Measurements from ENCODE around the gene SSTR3. TPM values are rescaled to one million over a fixed set of nuclear protein-coding genes. Genes with fewer than 3 reads are reported as not detected.

Gene SSTR3
- not detected for total RNA-seq

GRCh38 chr22:37212174-37212906 lies at the start of gene SSTR3:
Gene SSTR3 (minus strand): TSS chr22:37212477. CDS start chr22:37207803, 4,674 bp downstream.
- peaks cover 0 to 5% of the 10 kb centered on the region in 2 donors for H3K4me1 ChIP-seq
- H3K4me3 ChIP-seq, result no peak within 1 kb of the TSS
- no peaks in the 10 kb centered on the region for H3K27me3 ChIP-seq
- no peak within 1 kb of the TSS for H3K27ac ChIP-seq
- no peak for DNase-seq (ENCODE audit: low spot score)
- no peaks in the 10 kb centered on the region for H3K36me3 ChIP-seq
- TF ChIP-seq CTCF (IDR thresholded peaks at IDR 0.05), result no peak
- no peaks in the 10 kb centered on the region for H3K9me3 ChIP-seq

- peak; percentile 87 to 93 for TF ChIP-seq CTCF (IDR thresholded peaks at IDR 0.05)
- no peak for DNase-seq (ENCODE audit: low spot score)
- no peaks in the 10 kb centered on the region for H3K36me3 ChIP-seq
- no peak overlapping the region for H3K4me3 ChIP-seq
- H3K9me3 ChIP-seq, result peaks cover 6 to 14% of the 10 kb centered on the region in 2 donors
- peaks cover 0 to under 1% of the 10 kb centered on the region in 2 donors for H3K27me3 ChIP-seq
- H3K4me1 ChIP-seq, result no peaks in the 10 kb centered on the region
- H3K27ac ChIP-seq, result no peak overlapping the region
These were observed 48.6 kb upstream of the SSTR3 start for GRCh38 chr22:37260901-37261336.

GRCh38 chr22:37260155-37260795 lies 48.0 kb upstream of the SSTR3 start:
- no peaks in the 10 kb centered on the region for H3K36me3 ChIP-seq
- H3K9me3 ChIP-seq, result peaks cover 6 to 14% of the 10 kb centered on the region in 2 donors
- no peak overlapping the region for H3K27ac ChIP-seq
- no peak overlapping the region for H3K4me3 ChIP-seq
- H3K27me3 ChIP-seq, result peaks cover 0 to 5% of the 10 kb centered on the region in 2 donors
- H3K4me1 ChIP-seq, result no peaks in the 10 kb centered on the region
- DNase-seq (ENCODE audit: low spot score), result no peak
- no peak for TF ChIP-seq CTCF (IDR thresholded peaks at IDR 0.05)

- H3K27ac ChIP-seq, result no peak overlapping the region
- H3K4me1 ChIP-seq, result no peaks in the 10 kb centered on the region
- peaks cover 6 to 13% of the 10 kb centered on the region in 2 donors for H3K9me3 ChIP-seq
- no peaks in the 10 kb centered on the region for H3K36me3 ChIP-seq
- peaks cover 0 to 5% of the 10 kb centered on the region in 2 donors for H3K27me3 ChIP-seq
- H3K4me3 ChIP-seq, result no peak overlapping the region
- peak in 1 of 2 donors; percentile 49 for TF ChIP-seq CTCF (IDR thresholded peaks at IDR 0.05)
- DNase-seq (ENCODE audit: low spot score), result no peak
These were observed 47.3 kb upstream of the SSTR3 start for GRCh38 chr22:37259540-37260029.

- H3K4me3 ChIP-seq, result no peak overlapping the region
- no peak for DNase-seq (ENCODE audit: low spot score)
- H3K36me3 ChIP-seq, result no peaks in the 10 kb centered on the region
- H3K9me3 ChIP-seq, result peaks cover 0 to 6% of the 10 kb centered on the region in 2 donors
- H3K4me1 ChIP-seq, result no peaks in the 10 kb centered on the region
- no peak for TF ChIP-seq CTCF (IDR thresholded peaks at IDR 0.05)
- no peak overlapping the region for H3K27ac ChIP-seq
- peaks cover 0 to 5% of the 10 kb centered on the region in 2 donors for H3K27me3 ChIP-seq
These were observed 46.6 kb upstream of the SSTR3 start for GRCh38 chr22:37258753-37259401.
